D721Med (cell line): ENCODE measurements around the gene UACA.

Experiments
- DNase-seq: peaks from one replicate; pipeline ENCODE4 v3.0.0; 2011; ENCODE audit warnings: low spot score; ENCODE audit not compliant: insufficient read length
- FAIRE-seq: peaks from 2 replicates; lab custom pipeline; 2011; peaks lifted over from hg19 to GRCh38; lab: Jason Lieb, UNC
- CTCF ChIP-seq: IDR thresholded peaks from 2 replicates; pipeline ENCODE4 v1.5.1; 2012; ENCODE audit warnings: mild to moderate bottlenecking, control low read depth; ENCODE audit not compliant: insufficient read depth; ENCODE audit errors: missing control alignments

UACA gene

GRCh38 chr15:70712271-70712670, 51.1 kb downstream of the UACA start:
- no peak for FAIRE-seq
- no peak for DNase-seq
- no peak for TF ChIP-seq CTCF

GRCh38 chr15:70710714-70711113, 52.6 kb downstream of the UACA start:
- no peak for DNase-seq
- no peak for TF ChIP-seq CTCF
- no peak for FAIRE-seq

GRCh38 chr15:70708839-70709238, 54.5 kb downstream of the UACA start:
- DNase-seq (no peak), FAIRE-seq (no peak)
- TF ChIP-seq CTCF, result no peak

- FAIRE-seq, result no peak
- DNase-seq, result no peak
- no peak for TF ChIP-seq CTCF
Observed at GRCh38 chr15:70707686-70708300, 55.6 kb downstream of the UACA start.

GRCh38 chr15:70704731-70705130, 58.6 kb downstream of the UACA start:
- no peak for TF ChIP-seq CTCF
- no peak for FAIRE-seq
- DNase-seq, result no peak

GRCh38 chr15:70704166-70704565, 59.2 kb downstream of the UACA start:
- no peak for DNase-seq
- no peak for FAIRE-seq
- no peak for TF ChIP-seq CTCF

- no peak for TF ChIP-seq CTCF
- DNase-seq (no peak), FAIRE-seq (no peak)
Observed at GRCh38 chr15:70703096-70703878, 60.1 kb downstream of the UACA start.
